Measurements from ENCODE around the gene CLEC18C.
"Not testable (repeated sequence)": the region's sequence is repeated elsewhere in the genome, so short reads cannot be mapped to it uniquely, and the experiment has no call there.

CLEC18C gene

GRCh38 chr16:70204668-70205405, 31.2 kb downstream of the CLEC18C start:
- DNase-seq (ENCODE audit: low read depth in 3 of 3, low spot score in 1 of 3): not testable (repeated sequence)

- not testable (repeated sequence) for DNase-seq (ENCODE audit: low read depth in 3 of 3, low spot score in 1 of 3)
Measured at GRCh38 chr16:70206382-70206781, 32.8 kb downstream of the CLEC18C start.

- DNase-seq (ENCODE audit: low read depth in 3 of 3, low spot score in 1 of 3): not testable (repeated sequence)
Measured at GRCh38 chr16:70218586-70218985, 45.0 kb downstream of the CLEC18C start.

GRCh38 chr16:70222574-70222973, 49.0 kb downstream of the CLEC18C start:
- not testable (repeated sequence) for DNase-seq (ENCODE audit: low read depth in 3 of 3, low spot score in 1 of 3)

GRCh38 chr16:70223216-70223615, 49.6 kb downstream of the CLEC18C start:
- DNase-seq (ENCODE audit: low read depth in 3 of 3, low spot score in 1 of 3): not testable (repeated sequence)

- not testable (repeated sequence) for DNase-seq (ENCODE audit: low read depth in 3 of 3, low spot score in 1 of 3)
Measured at GRCh38 chr16:70223971-70224513, 50.5 kb downstream of the CLEC18C start.

GRCh38 chr16:70224645-70225044, 51.1 kb downstream of the CLEC18C start:
- DNase-seq (ENCODE audit: low read depth in 3 of 3, low spot score in 1 of 3): not testable (repeated sequence)

- DNase-seq (ENCODE audit: low read depth in 3 of 3, low spot score in 1 of 3): not testable (repeated sequence)
Measured at GRCh38 chr16:70225430-70225829, 51.8 kb downstream of the CLEC18C start.

- not testable (repeated sequence) for DNase-seq (ENCODE audit: low read depth in 3 of 3, low spot score in 1 of 3)
Measured at GRCh38 chr16:70226024-70226423, 52.4 kb downstream of the CLEC18C start.

GRCh38 chr16:70231831-70232230, 58.2 kb downstream of the CLEC18C start:
- not testable (repeated sequence) for DNase-seq (ENCODE audit: low read depth in 3 of 3, low spot score in 1 of 3)

Data from stimulated activated CD4-positive, alpha-beta T cell treated with anti-CD3 and anti-CD28 coated beads, TNF-alpha, amount 100 ng/mL, for 1 hour (primary cell).